HepG2 (cell line): ENCODE results near the gene RBM14. TPM values are rescaled to one million over a fixed set of nuclear protein-coding genes. Genes with fewer than 3 reads are reported as not detected.

ENCODE experiments used
- ATAC-seq: fragments of 200-7000 bp; cut with Tn5 transposase; 3 replicates; pipeline ENCODE4 v1.9.1; 2020; ENCODE audit warnings: mild to moderate bottlenecking, moderate library complexity
- BruUV-seq: library from RNA; stranded (reverse); fragments of 400-500 nt; replicated peaks from 2 replicates; lab custom pipeline; 2021; lab: Mats Ljungman, UMichigan
- CTCF ChIA-PET: fragments of 300-600 bp; formaldehyde crosslinking; extraction: SDS; loops from one replicate; lab custom pipeline; 2021; ENCODE audit warnings: low total read pairs, inconsistent platforms, low intra/inter-chr PET ratio; lab: Yijun Ruan, JAX
- POLR2A ChIA-PET: fragments of 350-600 bp; sonication (Branson Sonifier 250); formaldehyde crosslinking; loops from one replicate; lab custom pipeline; 2020; ENCODE audit warnings: antibody characterized with exemption, inconsistent platforms; lab: Yijun Ruan, JAX
- DNase-seq: peaks from one replicate; pipeline ENCODE4 v3.0.0-alpha.2; 2015; ENCODE audit warnings: low spot score
- FAIRE-seq: peaks from 3 replicates; lab custom pipeline; 2011; peaks lifted over from hg19 to GRCh38; lab: Jason Lieb, UNC
- H2AFZ ChIP-seq: one replicate; pipeline ENCODE4 v1.6.1; 2011; ENCODE audit warnings: low read length, inconsistent platforms
- H3K27ac ChIP-seq: fragments of 300-600 bp; 3 replicates; pipeline ENCODE4 v1.8.0; 2011; ENCODE audit warnings: mixed run types, mild to moderate bottlenecking, mixed read lengths, low read length, inconsistent platforms; ENCODE audit not compliant: insufficient read depth; ENCODE audit errors: extremely low read length
- H3K27me3 ChIP-seq, 2 experiments: fragments of 200-600 bp in 1 of 2; 2 replicates in 1 of 2; 3 replicates in 1 of 2; pipeline versions ENCODE4 v1.6.0 to v1.8.0; 2011; ENCODE audit warnings: low read length in 2 of 2, mild to moderate bottlenecking in 2 of 2, moderate library complexity in 2 of 2, inconsistent platforms in 1 of 2; ENCODE audit not compliant: insufficient read depth in 2 of 2, control insufficient read depth in 1 of 2
- H3K36me3 ChIP-seq, 2 experiments: fragments of 200-600 bp in 1 of 2; replicated peaks in 1 of 2; 2 replicates in 1 of 2; 3 replicates in 1 of 2; pipeline versions ENCODE4 v1.5.1 to v1.8.0; 2011; ENCODE audit warnings: low read length in 2 of 2, inconsistent platforms in 1 of 2; ENCODE audit not compliant: insufficient read depth in 2 of 2, control insufficient read depth in 1 of 2
- H3K4me1 ChIP-seq: 2 replicates; pipeline ENCODE4 v1.5.1; 2012; ENCODE audit warnings: low read length, inconsistent platforms; ENCODE audit not compliant: insufficient read depth
- H3K4me2 ChIP-seq: 2 replicates; pipeline ENCODE4 v1.6.0; 2011; ENCODE audit warnings: low read depth, low read length, inconsistent platforms
- H3K4me3 ChIP-seq, 3 experiments: fragments of 200-600 bp in 1 of 3; sonication (generic), shearing (Covaris generic) in 1 of 3; replicated peaks in 1 of 3; 2 replicates each; pipeline ENCODE4 v1.5.1; 2011 to 2016; ENCODE audit warnings: low read length in 3 of 3, inconsistent platforms in 2 of 3, low read depth in 2 of 3, mild to moderate bottlenecking in 2 of 3, control low read depth in 1 of 3, mixed read lengths in 1 of 3; ENCODE audit not compliant: insufficient read depth in 1 of 3
- H3K79me2 ChIP-seq: one replicate; pipeline ENCODE4 v1.6.1; 2011; ENCODE audit warnings: low read length, inconsistent platforms; ENCODE audit not compliant: insufficient read depth
- H3K9ac ChIP-seq: 2 replicates; pipeline ENCODE4 v1.6.0; 2011; ENCODE audit warnings: mild to moderate bottlenecking, low read depth, low read length, inconsistent platforms; ENCODE audit not compliant: insufficient read depth
- H3K9me3 ChIP-seq: 2 replicates; pipeline ENCODE4 v1.5.1; 2012; ENCODE audit warnings: mild to moderate bottlenecking, low read length
- H4K20me1 ChIP-seq: 2 replicates; pipeline ENCODE4 v1.6.0; 2011; ENCODE audit warnings: inconsistent platforms, mild to moderate bottlenecking, low read length, moderate library complexity; ENCODE audit not compliant: insufficient read depth
- CBX5 ChIP-seq: sonication (generic); formaldehyde crosslinking; IDR thresholded peaks from 2 replicates; pipeline ENCODE4 v1.4.0; 2020; ENCODE audit warnings: missing genetic modification reagents, borderline replicate concordance
- CCDC6 ChIP-seq: sonication (generic); formaldehyde crosslinking; IDR thresholded peaks from 2 replicates; pipeline ENCODE4 v1.8.1; 2022; ENCODE audit warnings: mild to moderate bottlenecking, missing genetic modification reagents, moderate library complexity
- EP300 ChIP-seq, 3 experiments: sonication (generic) in 1 of 3; formaldehyde crosslinking in 1 of 3; IDR thresholded peaks; 2 replicates each; pipeline versions ENCODE4 v1.5.1 to v1.6.1; 2011 to 2020; ENCODE audit warnings: low read depth in 2 of 3, low read length in 2 of 3, borderline replicate concordance in 1 of 3, improper control_type of control experiment in 1 of 3, mild to moderate bottlenecking in 1 of 3, missing genetic modification reagents in 1 of 3, moderate library complexity in 1 of 3
- HDAC1 ChIP-seq: sonication (generic); formaldehyde crosslinking; IDR thresholded peaks from 2 replicates; pipeline ENCODE4 v1.5.1; 2020; ENCODE audit warnings: mild to moderate bottlenecking, missing genetic modification reagents
- MAZ ChIP-seq, 2 experiments: sonication (generic) in 1 of 2; formaldehyde crosslinking in 1 of 2; IDR thresholded peaks; 2 replicates each; pipeline versions ENCODE4 v1.5.0 to v1.6.1; 2012 to 2020; ENCODE audit warnings: low read depth in 2 of 2, mild to moderate bottlenecking in 2 of 2, borderline replicate concordance in 1 of 2, improper control_type of control experiment in 1 of 2, low read length in 1 of 2, missing genetic modification reagents in 1 of 2, moderate library complexity in 1 of 2
- NKX3-1 ChIP-seq: sonication (generic); formaldehyde crosslinking; IDR thresholded peaks from 2 replicates; pipeline ENCODE4 v1.5.0; 2020; ENCODE audit warnings: missing genetic modification reagents
- RORA ChIP-seq: sonication (generic); formaldehyde crosslinking; IDR thresholded peaks from 2 replicates; pipeline ENCODE4 v1.5.0; 2020; ENCODE audit warnings: mild to moderate bottlenecking, missing genetic modification reagents, moderate library complexity
- ZBTB7B ChIP-seq: sonication (generic); formaldehyde crosslinking; IDR thresholded peaks from 2 replicates; pipeline ENCODE4 v1.4.0; 2020; ENCODE audit warnings: missing genetic modification reagents
- ZHX1 ChIP-seq: sonication (generic); formaldehyde crosslinking; IDR thresholded peaks from 2 replicates; pipeline ENCODE4 v1.8.1; 2022; ENCODE audit warnings: low read depth, mild to moderate bottlenecking, missing genetic modification reagents
- ZNF225 ChIP-seq: sonication (generic); formaldehyde crosslinking; IDR thresholded peaks from 2 replicates; pipeline ENCODE4 v1.4.0; 2020; ENCODE audit warnings: mild to moderate bottlenecking, missing genetic modification reagents
- ZNF30 ChIP-seq: sonication (generic); formaldehyde crosslinking; IDR thresholded peaks from 2 replicates; pipeline ENCODE4 v1.5.0; 2020; ENCODE audit warnings: mild to moderate bottlenecking, missing genetic modification reagents
- ZNF530 ChIP-seq: sonication (generic); formaldehyde crosslinking; IDR thresholded peaks from 2 replicates; pipeline ENCODE4 v1.5.0; 2020; ENCODE audit warnings: low read depth, mild to moderate bottlenecking, missing genetic modification reagents
- ZNF691 ChIP-seq: sonication (generic); formaldehyde crosslinking; IDR thresholded peaks from 2 replicates; pipeline ENCODE4 v1.4.0; 2020; ENCODE audit warnings: missing genetic modification reagents, low read depth, mild to moderate bottlenecking, borderline replicate concordance
- WGBS: methylation state at CpG from one replicate; pipeline ENCODE4 v1.1.6; 2017; ENCODE audit warnings: low lambda C conversion rate; 5-methylcytosine and 5-hydroxymethylcytosine counted together
- in situ Hi-C: cut with HindIII; loops from 2 replicates; pipeline ENCODE4 v1.10.0; 2017; ENCODE audit warnings: low pct_unique_long_range_greater_than_20kb; ENCODE audit not compliant: extremely low pct_ligation_motif_present
- intact Hi-C: fragments of 100-400 bp; cut with micrococcal nuclease; formaldehyde crosslinking; loops from one replicate; pipeline ENCODE4 v1.10.0; 2022; ENCODE audit not compliant: unreplicated experiment
- polyA plus RNA-seq, 8 experiments: library from polyadenylated mRNA; depleted of rRNA in 3 of 8; stranded (reverse) in 7 of 8; unstranded in 1 of 8; fragments of >200 nt; fragmentation: Illumina TruSeq in 4 of 8; extraction: Trizol in 4 of 8; gene quantifications; 2 replicates each; pipeline versions ENCODE4 v1.2.1 to v1.2.3, GENCODE V29; 2011 to 2016; ENCODE audit warnings: low read depth in 4 of 8, missing spikeins in 1 of 8, mixed read lengths in 1 of 8; ENCODE audit not compliant: insufficient read depth in 1 of 8
- total RNA-seq, 5 experiments: library from RNA; depleted of rRNA; stranded (reverse); fragments of >200 nt; fragmentation: Illumina TruSeq; extraction: Trizol; gene quantifications; 2 replicates each; pipeline ENCODE4 v1.2.3, GENCODE V29; 2016; ENCODE audit warnings: low read depth in 1 of 5
- TF ChIP-seq, protein P1 (sequence below): IDR thresholded peaks from 2 replicates; pipeline ENCODE4 v1.6.1; 2016; ENCODE audit warnings: missing biosample characterization, missing genetic modification reagents, low read depth

Gene RBM14
- total and polyA plus RNA-seq, 2 of the 13 experiments (the other 11 are each of a cell fraction or from before 2014, with no cell fraction given) = 12.7 to 44.1 TPM

DNA sequence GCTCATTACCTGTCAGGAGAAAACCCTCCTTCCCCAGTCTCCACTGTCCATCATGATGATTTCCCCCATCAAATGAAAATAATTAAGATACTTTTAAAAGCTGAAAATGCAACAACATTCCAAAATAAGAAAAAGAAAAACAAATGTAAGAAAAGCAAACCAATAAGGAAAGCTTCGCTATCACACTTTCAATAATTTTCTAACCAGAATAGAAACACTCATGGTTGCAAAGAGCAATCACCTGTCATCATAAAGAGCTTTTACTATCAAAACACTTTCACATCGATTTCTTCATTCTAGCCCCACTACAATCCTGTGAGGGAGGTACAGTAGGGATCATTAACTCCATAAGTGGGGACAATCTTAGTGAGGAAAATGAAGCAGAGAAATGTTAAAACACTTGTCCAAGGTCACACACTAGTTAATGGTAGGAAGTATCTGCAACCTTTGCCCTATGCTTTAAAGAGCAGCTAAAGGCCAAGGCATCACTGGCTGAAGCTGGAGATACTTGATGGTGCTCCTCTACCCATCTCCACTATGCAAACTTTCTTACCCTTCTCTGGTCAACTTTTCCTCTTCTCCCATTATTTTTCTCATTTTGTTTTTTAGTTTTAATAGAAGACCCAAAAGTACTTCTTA, 58.7 kb downstream of the RBM14 start (continued):
- TF ChIP-seq RORA (CRISPR knock-in tag) = no peak
- no peak for TF ChIP-seq NKX3-1
- no peak for TF ChIP-seq ZHX1 (CRISPR knock-in tag)
- no peak for TF ChIP-seq HDAC1
- no peak for TF ChIP-seq ZNF530
- TF ChIP-seq CCDC6 (CRISPR knock-in tag) = no peak

GRCh38 chr11:66676282-66676919, 60.0 kb downstream of the RBM14 start:
- BruUV-seq = TSS peak; percentile 57
- FAIRE-seq = peak; percentile 50
- CTCF ChIA-PET = no interaction called here
- no peak for TF ChIP-seq EP300 (IDR thresholded peaks at IDR 0.05; ENCODE audit: low read depth in 2 of 2, low read length in 2 of 2)
- TF ChIP-seq EP300 (CRISPR knock-in tag; IDR thresholded peaks at IDR 0.05; ENCODE audit: borderline replicate concordance) = no peak
- TF ChIP-seq, protein P1, sequence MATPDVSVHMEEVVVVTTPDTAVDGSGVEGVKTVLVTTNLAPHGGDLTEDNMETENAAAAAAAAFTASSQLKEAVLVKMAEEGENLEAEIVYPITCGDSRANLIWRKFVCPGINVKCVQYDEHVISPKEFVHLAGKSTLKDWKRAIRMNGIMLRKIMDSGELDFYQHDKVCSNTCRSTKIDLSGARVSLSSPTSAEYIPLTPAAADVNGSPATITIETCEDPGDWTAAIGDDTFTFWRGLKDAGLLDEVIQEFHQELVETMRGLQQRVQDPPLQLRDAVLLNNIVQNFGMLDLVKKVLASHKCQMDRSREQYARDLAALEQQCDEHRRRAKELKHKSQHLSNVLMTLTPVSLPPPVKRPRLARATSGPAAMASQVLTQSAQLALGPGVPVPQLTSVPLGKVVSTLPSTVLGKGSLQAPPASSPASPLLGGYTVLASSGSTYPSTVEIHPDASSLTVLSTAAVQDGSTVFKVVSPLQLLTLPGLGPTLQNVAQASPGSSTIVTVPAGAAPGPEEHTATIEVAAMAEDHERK (CRISPR knock-in tag) = no peak
- no peak for TF ChIP-seq MAZ (IDR thresholded peaks at IDR 0.05; ENCODE audit: borderline replicate concordance, low read depth, low read length)
- 0 out of 2 replicates have a peak, but pooled peaks have one; percentile 3 for TF ChIP-seq MAZ (CRISPR knock-in tag; IDR thresholded peaks at IDR 0.05; ENCODE audit: low read depth)
- TF ChIP-seq ZNF30 (CRISPR knock-in tag) = no peak
- TF ChIP-seq CBX5 = no peak
- TF ChIP-seq ZBTB7B (CRISPR knock-in tag) = no peak
- TF ChIP-seq ZNF691 (CRISPR knock-in tag) = no peak
- no peak for TF ChIP-seq ZNF225 (CRISPR knock-in tag)

More at GRCh38 chr11:66676282-66676919, 60.0 kb downstream of the RBM14 start:
- Histone ChIP-seq H4K20me1 (peaks cover 2% of the 10 kb centered on the region; the same call in 1 of the 2 replicates), H3K9me3 (no peaks in the 10 kb centered on the region), H3K4me2 (peak overlapping the region; percentile 100), H3K27ac (no peak overlapping the region), H3K79me2 (peaks cover 39% of the 10 kb centered on the region), H2AFZ (no peak overlapping the region), H3K4me1 (peaks cover 41% of the 10 kb centered on the region), H3K9ac (no peak overlapping the region), H3K27me3 (no peaks in the 10 kb centered on the region), H3K36me3 (peaks cover 1 to 4% of the 10 kb centered on the region in 2 experiments; a peak in 1 of 5 replicates), H3K4me3 (peak overlapping the region; percentile 2 to 83 (median 24); a peak in 5 of 6 replicates)
- WGBS = 93% methylated on average over 16 of the region's 16 CpGs
- DNase-seq (no peak), ATAC-seq (no peak)
- intact Hi-C loops (loop anchor here (5.0 kb wide), 1 partner anchor 84 kb away; the partner anchor contains the start of genes CCDC87 and CCS), in situ Hi-C loops (no loop called here)
- POLR2A ChIA-PET = interaction anchor here (1.1 to 3.1 kb wide), 6 partner anchors 15 to 130 kb away, joined by 3 to 52 read pairs (median 20); partner anchors contain the start of genes ACTN3, CCDC87, CCS and RBM14
